Astrocyte (in vitro differentiated cells and primary cell): Measurements from ENCODE around the gene EXOSC7. TPM values are rescaled to one million over a fixed set of nuclear protein-coding genes. Genes with fewer than 3 reads are reported as not detected.

Experiments used
- DNase-seq: peaks from one replicate; pipeline ENCODE4 v3.0.0-alpha.2; 2010; ENCODE audit warnings: low read depth
- FAIRE-seq: peaks from 2 replicates; lab custom pipeline; 2011; peaks lifted over from hg19 to GRCh38; lab: Jason Lieb, UNC
- H2AFZ ChIP-seq: 2 replicates; pipeline ENCODE4 v1.6.0; 2012; ENCODE audit warnings: low read depth, low read length, inconsistent platforms
- H3K27ac ChIP-seq: 2 replicates; pipeline ENCODE4 v1.5.1; 2011; ENCODE audit warnings: low read depth, low read length, inconsistent platforms
- H3K27me3 ChIP-seq: 2 replicates; pipeline ENCODE4 v1.6.0; 2011; ENCODE audit warnings: low read length, inconsistent platforms; ENCODE audit not compliant: insufficient read depth
- H3K36me3 ChIP-seq: 2 replicates; pipeline ENCODE4 v1.5.1; 2011; ENCODE audit warnings: low read length, inconsistent platforms; ENCODE audit not compliant: insufficient read depth
- H3K4me1 ChIP-seq: 2 replicates; pipeline ENCODE4 v1.5.1; 2011; ENCODE audit warnings: low read length, inconsistent platforms; ENCODE audit not compliant: insufficient read depth
- H3K4me2 ChIP-seq: 2 replicates; pipeline ENCODE4 v1.6.0; 2012; ENCODE audit warnings: low read length, inconsistent platforms
- H3K4me3 ChIP-seq: 2 replicates; pipeline ENCODE4 v1.5.1; 2011; ENCODE audit warnings: low read depth, mild to moderate bottlenecking, low read length, inconsistent platforms; ENCODE audit not compliant: insufficient read depth
- H3K79me2 ChIP-seq: 2 replicates; pipeline ENCODE4 v1.6.0; 2012; ENCODE audit warnings: mild to moderate bottlenecking, low read length, inconsistent platforms; ENCODE audit not compliant: insufficient read depth
- H3K9ac ChIP-seq: 2 replicates; pipeline ENCODE4 v1.6.0; 2012; ENCODE audit warnings: mild to moderate bottlenecking, low read length, inconsistent platforms
- H3K9me3 ChIP-seq: 2 replicates; pipeline ENCODE4 v1.5.1; 2012; ENCODE audit warnings: low read depth, mild to moderate bottlenecking, low read length, inconsistent platforms; ENCODE audit not compliant: insufficient read depth
- H4K20me1 ChIP-seq: 2 replicates; pipeline ENCODE4 v1.6.0; 2012; ENCODE audit warnings: low read length, inconsistent platforms; ENCODE audit not compliant: insufficient read depth
- H3K27ac Mint-ChIP-seq: one replicate; pipeline ENCODE4 v1.8.0; 2021; ENCODE audit warnings: mild to moderate bottlenecking, mixed read lengths; ENCODE audit not compliant: unreplicated experiment
- H3K27me3 Mint-ChIP-seq: one replicate; pipeline ENCODE4 v1.8.0; 2021; ENCODE audit warnings: low read depth, mixed read lengths; ENCODE audit not compliant: unreplicated experiment
- H3K36me3 Mint-ChIP-seq: one replicate; pipeline ENCODE4 v1.8.0; 2021; ENCODE audit warnings: low read depth, mixed read lengths; ENCODE audit not compliant: unreplicated experiment
- H3K4me1 Mint-ChIP-seq: one replicate; pipeline ENCODE4 v1.8.0; 2021; ENCODE audit warnings: low read depth, mixed read lengths; ENCODE audit not compliant: unreplicated experiment
- H3K4me3 Mint-ChIP-seq: one replicate; pipeline ENCODE4 v1.8.0; 2021; ENCODE audit warnings: mild to moderate bottlenecking, moderate library complexity, mixed read lengths; ENCODE audit not compliant: unreplicated experiment
- H3K9me3 Mint-ChIP-seq: one replicate; pipeline ENCODE4 v1.8.0; 2021; ENCODE audit warnings: mild to moderate bottlenecking, mixed read lengths; ENCODE audit not compliant: unreplicated experiment
- CTCF ChIP-seq: IDR thresholded peaks from 2 replicates; pipeline ENCODE4 v1.5.1; 2011; ENCODE audit warnings: low read depth, mild to moderate bottlenecking, inconsistent platforms, low read length, moderate library complexity; ENCODE audit not compliant: insufficient read depth
- EZH2 ChIP-seq: IDR thresholded peaks from 2 replicates; pipeline ENCODE4 v1.6.1; 2012; ENCODE audit warnings: mild to moderate bottlenecking, low read length, inconsistent platforms; ENCODE audit not compliant: insufficient read depth
- total RNA-seq: library from RNA; stranded (reverse); gene quantifications from 2 replicates; pipeline ENCODE4 v1.2.1, GENCODE V29; 2021

The EXOSC7 gene
- total RNA-seq, 1 donor from 2014 or later, result 38.6 TPM

- Histone ChIP-seq H3K36me3 (no peaks in the 10 kb centered on the region), H3K4me2 (no peak overlapping the region), H4K20me1 (peaks cover 80% of the 10 kb centered on the region), H3K9ac (no peak overlapping the region), H3K4me3 (no peak overlapping the region), H3K79me2 (peaks cover 76% of the 10 kb centered on the region), H3K27ac (no peak overlapping the region), H2AFZ (no peak overlapping the region), H3K9me3 (no peaks in the 10 kb centered on the region), H3K4me1 (peaks cover 3% of the 10 kb centered on the region), H3K27me3 (no peaks in the 10 kb centered on the region)
- Mint-ChIP-seq H3K4me3 (no peak overlapping the region), H3K9me3 (no peaks in the 10 kb centered on the region), H3K27me3 (no peaks in the 10 kb centered on the region), H3K27ac (no peak overlapping the region), H3K4me1 (peaks cover 17% of the 10 kb centered on the region), H3K36me3 (no peaks in the 10 kb centered on the region)
- no peak for DNase-seq
- TF ChIP-seq EZH2 (no peak), CTCF (no peak)
- FAIRE-seq, result no peak
Measured at GRCh38 chr3:44966795-44967278, 9.2 kb upstream of the EXOSC7 start.

GRCh38 chr3:44968447-44968858 is 7.6 kb upstream of the EXOSC7 start:
- no peak overlapping the region for H3K27ac Mint-ChIP-seq

More at GRCh38 chr3:44968447-44968858, 7.6 kb upstream of the EXOSC7 start:
- Histone ChIP-seq H3K36me3 (no peaks in the 10 kb centered on the region), H3K79me2 (peaks cover 75% of the 10 kb centered on the region), H3K27ac (no peak overlapping the region), H4K20me1 (peaks cover 77% of the 10 kb centered on the region), H3K4me1 (no peaks in the 10 kb centered on the region), H3K9me3 (no peaks in the 10 kb centered on the region), H2AFZ (no peak overlapping the region), H3K27me3 (no peaks in the 10 kb centered on the region), H3K9ac (no peak overlapping the region), H3K4me2 (no peak overlapping the region), H3K4me3 (no peak overlapping the region)
- H3K9me3 Mint-ChIP-seq, result no peaks in the 10 kb centered on the region
- DNase-seq, result no peak
- no peaks in the 10 kb centered on the region for H3K36me3 Mint-ChIP-seq
- no peak overlapping the region for H3K4me3 Mint-ChIP-seq
- no peaks in the 10 kb centered on the region for H3K27me3 Mint-ChIP-seq
- H3K4me1 Mint-ChIP-seq, result peaks cover 13% of the 10 kb centered on the region
- no peak for FAIRE-seq
- TF ChIP-seq CTCF (no peak), EZH2 (no peak)
